ENCODE results near the gene CTNNBIP1.

CTNNBIP1 gene

GRCh38 chr1:9881838-9882249 is 28.2 kb downstream of the CTNNBIP1 start:
- DNase-seq (ENCODE audit: extremely low read depth, low read depth), result no peak
- TF ChIP-seq CTCF (IDR thresholded peaks at IDR 0.05; ENCODE audit: low read depth, low read length, missing control alignments), result no peak
- H3K4me3 ChIP-seq (replicated peaks; ENCODE audit: low read depth, low read length), result no peak overlapping the region

GRCh38 chr1:9878404-9878803 is 31.7 kb downstream of the CTNNBIP1 start:
- TF ChIP-seq CTCF (IDR thresholded peaks at IDR 0.05; ENCODE audit: low read depth, low read length, missing control alignments), result no peak
- H3K4me3 ChIP-seq (replicated peaks; ENCODE audit: low read depth, low read length), result no peak overlapping the region
- no peak for DNase-seq (ENCODE audit: extremely low read depth, low read depth)

- H3K4me3 ChIP-seq (replicated peaks; ENCODE audit: low read depth, low read length), result no peak overlapping the region
- no peak for TF ChIP-seq CTCF (IDR thresholded peaks at IDR 0.05; ENCODE audit: low read depth, low read length, missing control alignments)
- DNase-seq (ENCODE audit: extremely low read depth, low read depth), result no peak
Measured at GRCh38 chr1:9877962-9878361, 32.1 kb downstream of the CTNNBIP1 start.

- no peak overlapping the region for H3K4me3 ChIP-seq (replicated peaks; ENCODE audit: low read depth, low read length)
- no peak for TF ChIP-seq CTCF (IDR thresholded peaks at IDR 0.05; ENCODE audit: low read depth, low read length, missing control alignments)
- no peak for DNase-seq (ENCODE audit: extremely low read depth, low read depth)
Measured at GRCh38 chr1:9875636-9876000, 34.5 kb downstream of the CTNNBIP1 start.

- TF ChIP-seq CTCF (IDR thresholded peaks at IDR 0.05; ENCODE audit: low read depth, low read length, missing control alignments), result peak; percentile 94
- DNase-seq (ENCODE audit: extremely low read depth, low read depth), result peak; percentile 49
- no peak overlapping the region for H3K4me3 ChIP-seq (replicated peaks; ENCODE audit: low read depth, low read length)
Measured at GRCh38 chr1:9874959-9875635, 35.0 kb downstream of the CTNNBIP1 start.

- TF ChIP-seq CTCF (IDR thresholded peaks at IDR 0.05; ENCODE audit: low read depth, low read length, missing control alignments), result no peak
- no peak for DNase-seq (ENCODE audit: extremely low read depth, low read depth)
- no peak overlapping the region for H3K4me3 ChIP-seq (replicated peaks; ENCODE audit: low read depth, low read length)
Measured at GRCh38 chr1:9874412-9874811, 35.7 kb downstream of the CTNNBIP1 start.

GRCh38 chr1:9873992-9874391 is 36.1 kb downstream of the CTNNBIP1 start:
- DNase-seq (ENCODE audit: extremely low read depth, low read depth), result no peak
- H3K4me3 ChIP-seq (replicated peaks; ENCODE audit: low read depth, low read length), result no peak overlapping the region
- TF ChIP-seq CTCF (IDR thresholded peaks at IDR 0.05; ENCODE audit: low read depth, low read length, missing control alignments), result no peak

Measured in HFF-Myc (cell line).